ENCODE measurements around the gene WIZ.
"Not testable (repeated sequence)": the region's sequence is repeated elsewhere in the genome, so short reads cannot be mapped to it uniquely, and the experiment has no call there.

The WIZ gene

DNA sequence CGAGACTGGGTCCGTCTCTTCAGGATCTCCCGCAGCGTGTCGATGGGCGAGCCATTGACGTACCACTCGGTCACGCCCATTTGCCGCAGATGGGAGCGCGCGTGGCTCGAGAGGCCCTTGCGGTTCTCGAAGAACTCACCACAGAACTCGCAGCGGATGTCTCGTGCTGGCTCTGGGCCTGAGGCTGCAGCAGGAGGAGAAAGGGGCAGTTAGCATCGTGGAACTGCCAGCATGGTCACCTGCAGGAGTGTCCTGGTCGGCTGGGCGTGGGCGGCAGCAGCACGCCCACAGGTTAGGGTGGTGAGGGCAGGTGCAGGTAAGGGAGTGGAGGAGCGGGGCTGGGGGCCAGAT, 22.4 kb downstream of the WIZ start:
- no peak for DNase-seq

DNA sequence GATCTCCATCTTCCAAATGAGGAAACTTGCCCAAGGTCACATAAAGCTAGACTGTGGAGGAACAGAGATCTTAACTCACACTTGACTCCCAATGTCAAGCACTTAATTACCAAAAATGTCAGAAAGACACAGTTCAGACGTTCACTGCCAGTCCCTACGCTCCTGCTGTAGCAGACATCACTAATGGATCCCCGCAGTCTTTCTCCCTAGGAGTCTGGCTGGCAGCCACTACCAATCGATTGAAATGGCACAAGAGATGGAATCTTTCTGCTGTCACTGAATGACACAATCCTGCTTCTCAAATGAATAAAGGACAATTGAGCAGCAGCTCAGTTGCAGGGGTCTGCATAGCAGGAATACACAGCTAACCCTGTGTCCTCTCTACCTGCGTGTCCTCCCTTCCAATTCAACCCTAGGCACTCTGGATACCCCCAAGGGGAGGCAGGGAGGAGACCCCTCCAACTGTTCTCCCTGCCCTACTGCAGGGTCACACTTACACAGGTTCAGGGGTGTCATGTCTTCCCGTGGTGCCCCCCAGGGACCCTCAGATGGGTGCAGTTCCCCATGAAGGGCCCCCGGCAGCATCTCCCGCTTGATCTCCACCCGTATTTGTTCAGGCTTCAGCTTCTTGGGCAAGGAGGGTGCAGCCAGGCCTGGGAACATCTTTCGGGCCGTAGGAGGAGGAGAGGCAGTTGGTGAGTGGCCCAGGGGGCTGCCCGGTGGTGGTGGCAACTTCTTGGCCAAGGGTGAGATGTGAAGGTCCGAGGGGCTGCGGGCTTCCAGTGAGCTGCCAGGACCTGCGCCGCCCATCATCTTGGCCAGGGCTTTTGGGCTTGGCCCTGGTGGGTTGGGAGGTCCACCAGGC, 23.0 kb downstream of the WIZ start:
- no peak for DNase-seq

DNA sequence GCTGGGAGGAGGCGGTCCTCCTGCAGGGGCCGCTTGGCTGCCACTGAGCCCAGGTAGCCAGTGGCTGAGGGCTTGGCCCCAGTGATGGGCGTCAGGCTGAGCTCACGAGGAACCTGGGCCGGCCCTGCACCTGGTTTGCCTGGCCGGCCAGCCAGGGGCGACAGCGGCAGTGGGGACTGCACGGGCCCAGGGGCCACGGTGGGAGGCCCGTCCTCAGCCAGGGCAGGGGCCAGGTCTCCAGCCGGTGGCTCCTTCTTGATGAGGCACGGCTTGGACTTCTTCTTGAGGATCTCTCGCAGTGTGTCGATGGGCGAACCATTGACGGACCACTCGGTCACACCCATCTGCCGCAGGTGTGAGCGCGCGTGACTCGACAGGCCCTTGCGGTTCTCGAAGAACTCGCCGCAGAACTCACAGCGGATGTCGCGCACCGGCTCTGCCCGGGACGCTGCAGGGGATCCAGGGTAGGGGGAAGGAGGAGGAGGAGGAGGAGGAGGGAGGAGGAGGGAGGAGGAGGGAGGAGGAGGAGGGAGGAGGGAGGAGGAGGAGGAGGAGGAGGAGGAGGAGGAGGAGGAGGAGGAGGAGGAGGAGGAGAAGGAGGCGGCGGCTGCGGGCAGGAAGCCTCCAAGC, 24.3 kb downstream of the WIZ start:
- no peak for DNase-seq

DNA sequence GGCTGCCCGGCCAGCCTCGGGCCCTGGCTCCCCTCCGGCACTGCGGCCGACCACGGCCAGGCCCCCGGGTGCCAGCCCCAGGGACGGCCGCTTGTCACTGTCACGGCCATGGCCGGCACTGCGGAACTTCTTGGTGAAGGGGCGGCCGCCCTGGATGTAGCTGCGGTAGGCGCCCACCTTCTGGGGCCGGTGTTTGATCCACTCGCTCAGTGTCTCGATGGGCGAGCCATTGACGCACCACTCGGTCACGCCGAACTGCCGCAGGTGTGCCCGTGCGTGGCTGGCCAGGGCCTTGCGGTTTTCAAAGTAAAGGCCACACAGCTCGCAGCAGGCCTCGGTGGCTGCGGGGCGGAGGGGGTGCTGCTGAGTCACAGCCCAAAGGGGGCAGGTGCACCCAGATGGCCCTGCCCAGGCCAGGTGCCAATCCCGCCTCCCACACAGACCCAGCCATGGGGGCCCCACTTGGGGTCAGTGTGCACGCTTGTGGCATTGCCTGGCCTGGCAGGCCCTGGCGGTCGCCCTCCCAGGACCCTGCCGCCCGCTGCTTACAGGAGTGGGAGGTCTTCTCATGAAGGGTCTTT, 25.0 kb downstream of the WIZ start:
- no peak for DNase-seq

DNA sequence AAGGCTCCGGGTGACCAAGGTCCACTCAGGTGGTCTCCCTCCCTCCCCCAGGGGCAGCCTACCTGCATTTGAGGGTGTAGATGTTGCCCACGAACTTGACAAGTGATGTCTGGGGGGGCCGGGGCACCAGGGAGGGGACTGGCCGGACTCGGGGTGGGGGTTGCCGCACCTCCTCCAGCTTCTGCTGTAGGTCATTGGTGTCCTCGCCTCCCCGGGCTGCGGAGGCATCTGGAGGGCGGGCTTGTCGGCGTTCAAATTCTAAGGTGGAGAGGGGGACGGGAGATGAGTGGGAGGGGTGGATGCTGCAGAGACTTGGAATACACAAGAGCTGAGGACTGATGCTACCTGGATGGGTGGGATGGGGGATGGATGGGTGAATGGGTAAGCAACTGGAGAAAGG, 25.6 kb downstream of the WIZ start:
- DNase-seq, result no peak

DNA sequence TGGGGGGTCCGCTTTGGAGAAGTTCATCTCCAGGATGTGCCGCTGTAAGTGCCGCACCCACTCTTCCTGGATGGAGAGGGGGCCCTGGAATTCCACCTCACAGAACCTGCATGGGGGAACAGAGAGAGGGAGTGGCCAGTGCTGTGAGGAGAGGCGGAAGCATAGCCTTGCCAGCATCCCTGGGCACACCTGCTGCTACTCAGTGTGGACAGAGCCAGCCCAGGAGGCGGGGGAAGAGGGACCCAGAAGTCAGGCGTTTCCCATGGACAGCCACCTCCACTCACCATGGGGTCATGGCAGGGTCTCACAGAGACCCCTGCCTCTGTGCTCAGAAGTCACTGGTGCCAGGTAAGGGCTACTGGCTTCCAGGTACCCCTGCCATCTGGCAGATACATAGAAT, 26.6 kb downstream of the WIZ start:
- DNase-seq, result no peak

DNA sequence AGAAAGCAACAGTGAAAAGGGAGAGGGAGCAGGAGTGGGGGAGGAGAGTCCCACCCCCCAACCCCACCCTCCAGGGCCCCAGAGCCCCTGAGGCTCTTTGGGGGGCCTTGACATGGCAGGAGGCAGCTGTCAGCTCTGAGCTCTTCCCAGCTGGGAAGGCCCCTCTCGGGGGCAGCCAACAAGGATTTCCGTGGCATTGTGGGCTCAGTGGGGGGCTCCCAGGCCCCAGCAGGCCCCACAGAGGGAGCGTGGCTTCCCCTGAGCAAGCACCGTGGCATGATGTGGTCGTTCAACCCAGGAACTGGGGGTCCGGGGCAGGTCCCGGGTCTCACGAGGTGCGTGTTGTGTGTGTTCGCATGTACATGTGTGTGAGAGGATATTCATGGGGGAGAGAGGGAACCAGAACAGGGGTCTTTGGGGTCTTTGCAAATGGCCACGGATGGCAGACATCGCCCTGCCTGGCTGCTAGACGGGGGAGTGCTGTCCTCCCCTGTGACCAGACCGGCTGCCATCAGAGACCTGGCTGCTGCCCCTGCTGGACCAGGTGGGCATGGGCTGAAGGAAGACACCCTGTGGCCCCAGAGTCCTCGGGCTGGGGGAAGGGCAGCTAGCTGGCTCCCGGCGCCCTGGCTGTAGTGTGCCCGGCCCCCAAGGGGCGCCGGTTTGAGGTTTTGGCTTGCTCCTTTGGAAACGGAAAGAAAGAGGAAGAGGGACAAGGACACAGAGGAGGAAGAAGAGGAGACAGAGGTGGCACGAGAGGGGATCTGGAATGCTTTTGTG, 27.3 kb downstream of the WIZ start:
- no peak for DNase-seq

DNA sequence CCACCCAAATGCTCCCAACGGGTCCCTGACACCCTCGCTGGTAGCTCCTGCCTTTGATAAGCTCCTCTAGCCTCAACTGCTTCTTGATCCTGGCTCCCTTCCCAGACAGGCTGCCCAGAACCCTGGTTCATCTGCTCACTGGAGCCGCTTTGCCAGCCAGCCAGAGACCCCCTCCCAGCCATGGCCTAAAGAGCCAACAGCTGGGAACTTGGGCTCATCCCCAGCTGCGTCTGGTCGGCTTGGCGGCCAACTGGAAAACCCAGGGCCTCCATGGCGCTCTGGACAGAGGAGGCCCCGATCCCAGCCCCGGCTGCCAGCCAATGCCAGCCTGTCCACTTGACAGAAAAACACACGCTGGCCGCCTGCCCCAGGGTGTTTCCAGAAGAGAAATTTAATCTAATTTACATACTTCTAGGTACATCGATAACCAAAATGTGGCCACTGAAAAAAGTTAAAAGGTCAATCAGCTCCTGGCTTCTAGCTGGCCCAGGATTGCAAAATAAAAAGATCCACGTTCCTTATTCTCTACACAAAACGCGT, 28.0 kb downstream of the WIZ start:
- no peak for DNase-seq

DNA sequence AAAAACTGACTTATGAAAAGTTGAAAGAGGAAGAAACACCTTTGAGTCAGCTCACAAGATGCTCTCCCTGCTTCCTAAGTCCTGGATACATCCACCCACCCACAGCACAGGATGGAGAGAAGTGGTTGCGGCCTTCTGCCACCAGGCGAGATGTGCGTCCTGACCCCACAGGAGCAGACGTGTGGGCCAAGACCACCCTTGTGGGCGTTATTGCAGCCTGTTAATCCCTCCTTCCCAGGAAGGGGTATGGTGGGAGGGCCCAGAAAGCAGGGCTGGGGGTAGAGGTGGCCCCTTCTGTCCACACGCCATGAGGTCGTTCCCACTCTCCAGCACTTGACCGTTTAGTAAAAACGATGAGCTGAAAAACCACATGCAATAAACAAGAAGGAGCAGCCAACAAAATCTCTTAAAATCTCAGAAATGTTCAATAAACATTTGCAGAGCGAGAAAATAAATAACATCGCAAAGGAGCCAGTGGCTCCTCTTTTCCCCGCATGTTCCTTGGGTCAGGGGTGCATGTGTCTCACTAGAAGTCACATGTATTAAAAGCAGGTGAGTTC, 28.5 kb downstream of the WIZ start:
- no peak for DNase-seq

DNA sequence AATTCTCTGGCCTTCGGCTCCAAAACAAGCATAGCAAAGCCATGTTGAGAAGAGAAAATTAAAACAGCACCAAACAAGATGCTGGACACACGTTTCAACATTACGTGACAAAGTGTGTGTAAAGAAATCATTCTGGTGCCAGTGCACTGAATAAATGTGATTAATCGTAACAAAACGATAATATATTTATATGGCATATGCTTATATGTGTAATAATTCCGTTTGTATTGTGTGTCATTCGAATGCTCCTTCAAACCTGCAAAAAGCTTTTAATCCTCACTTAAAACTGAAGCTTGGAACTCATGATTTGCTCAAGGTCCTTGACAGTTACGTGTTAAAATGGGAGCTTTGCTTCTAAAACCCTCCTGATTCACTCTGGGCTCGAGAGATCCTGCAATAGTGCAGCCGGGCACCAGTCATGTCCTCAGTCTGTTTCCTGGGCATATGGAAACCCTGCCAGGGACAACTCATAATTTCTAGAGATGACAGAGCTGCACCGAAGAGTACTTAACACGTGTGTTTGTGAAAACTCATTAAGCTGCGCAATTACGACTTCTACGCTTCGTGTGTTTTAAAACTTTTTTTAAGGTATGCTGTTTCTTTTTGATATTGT, 30.2 kb downstream of the WIZ start:
- no peak for DNase-seq

DNA sequence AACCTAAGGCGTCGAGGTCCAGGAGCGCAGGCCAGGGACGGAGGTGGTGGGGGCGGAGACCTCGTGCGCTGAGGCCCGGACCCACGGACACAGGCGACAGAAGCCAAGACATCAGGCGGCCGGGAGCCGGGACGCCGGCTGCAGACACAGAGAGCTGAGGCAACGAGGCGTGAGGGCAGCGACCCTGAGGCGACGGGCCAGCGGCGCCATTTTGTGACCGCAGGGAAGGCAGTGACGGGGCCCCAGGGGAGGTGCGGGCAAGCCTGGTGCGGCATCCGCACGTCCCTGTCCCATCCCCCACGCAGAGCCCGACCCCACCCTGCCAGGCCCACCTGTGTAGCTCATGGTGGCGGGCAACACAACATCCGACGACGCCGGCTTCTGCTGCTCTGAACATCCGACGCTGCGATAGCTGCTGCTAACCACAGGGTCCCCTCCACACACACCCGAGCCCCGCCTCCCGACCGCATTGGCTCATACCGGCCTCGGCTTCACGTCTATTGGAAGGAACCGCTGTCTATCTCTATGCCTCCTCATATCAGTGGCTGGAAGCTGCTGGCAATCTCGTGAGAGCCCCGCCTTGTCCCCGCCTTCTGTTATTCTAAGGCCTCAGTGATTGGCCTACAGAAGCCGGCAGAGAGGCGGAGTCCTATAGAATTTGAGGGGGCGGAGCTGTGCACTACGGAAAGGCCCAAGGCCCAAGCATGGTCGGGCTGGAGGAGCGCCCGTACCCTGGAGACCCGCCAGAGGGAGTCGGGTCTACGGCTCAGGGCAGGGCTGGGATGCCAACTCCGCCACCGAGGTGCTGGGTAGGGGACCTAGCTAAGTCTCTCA, 31.0 kb downstream of the WIZ start, which contains the start of gene AKAP8L:
AKAP8L (minus strand) TSS at position 410 of the 834 bp plus-strand sequence; CDS start at position 345, 65 bp downstream.
- peak; percentile 99 for DNase-seq

DNA sequence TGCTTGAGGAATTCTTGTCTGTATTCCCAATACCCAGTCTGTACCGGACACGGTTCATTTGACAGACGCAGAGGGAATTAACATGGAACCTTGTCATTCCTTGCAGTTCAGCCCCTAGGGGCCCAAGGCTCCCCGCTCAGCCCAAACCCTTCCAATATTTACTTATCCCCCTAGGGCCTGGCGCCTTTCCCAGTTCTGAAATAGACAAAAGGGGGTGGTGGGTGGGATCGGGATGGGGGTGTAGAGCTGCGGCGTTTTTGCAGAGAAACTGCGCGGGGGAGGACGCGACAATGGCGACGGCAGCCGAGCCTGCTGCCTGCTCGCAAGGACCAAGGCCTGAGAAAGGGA, 31.6 kb downstream of the WIZ start:
- DNase-seq, result peak; percentile 43

DNA sequence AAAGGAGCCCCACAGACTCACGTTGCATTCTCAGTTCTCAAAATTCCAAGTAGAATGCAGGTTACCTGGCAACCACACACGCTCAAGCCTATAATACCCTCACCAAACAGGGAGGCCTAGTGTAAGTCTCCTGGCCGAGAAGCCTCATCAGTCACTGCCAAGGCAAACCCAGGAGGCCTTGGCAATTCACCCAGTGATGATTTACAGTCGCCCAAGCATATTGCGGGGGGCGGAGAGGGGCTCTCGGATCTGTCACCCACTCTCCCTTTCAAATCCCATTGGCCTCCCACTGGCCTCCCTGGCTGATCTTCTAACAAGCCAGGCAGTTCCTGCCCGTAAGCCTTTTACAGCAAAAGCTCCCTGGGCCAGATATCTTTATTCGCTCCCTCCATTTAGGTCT, 32.1 kb downstream of the WIZ start:
- DNase-seq, result no peak

DNA sequence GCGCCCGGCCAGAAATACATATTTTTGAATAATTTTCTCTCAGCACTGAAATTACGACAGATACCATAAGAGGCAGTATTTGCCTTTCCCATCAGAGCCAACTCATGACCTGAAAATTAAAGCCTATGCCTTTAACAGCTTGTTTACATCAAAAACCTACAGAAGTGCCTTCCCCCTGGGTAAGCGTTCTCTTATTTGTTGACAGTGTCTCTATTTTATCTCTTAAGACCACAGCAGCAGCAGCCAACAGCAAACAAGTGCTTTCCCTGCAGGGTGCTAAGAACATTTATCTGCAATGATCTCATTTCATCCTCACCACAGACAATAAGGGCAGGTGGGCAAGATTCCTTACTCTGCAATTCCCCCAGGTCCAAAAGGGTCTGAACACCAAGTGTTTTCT, 36.9 kb downstream of the WIZ start:
- no peak for DNase-seq

DNA sequence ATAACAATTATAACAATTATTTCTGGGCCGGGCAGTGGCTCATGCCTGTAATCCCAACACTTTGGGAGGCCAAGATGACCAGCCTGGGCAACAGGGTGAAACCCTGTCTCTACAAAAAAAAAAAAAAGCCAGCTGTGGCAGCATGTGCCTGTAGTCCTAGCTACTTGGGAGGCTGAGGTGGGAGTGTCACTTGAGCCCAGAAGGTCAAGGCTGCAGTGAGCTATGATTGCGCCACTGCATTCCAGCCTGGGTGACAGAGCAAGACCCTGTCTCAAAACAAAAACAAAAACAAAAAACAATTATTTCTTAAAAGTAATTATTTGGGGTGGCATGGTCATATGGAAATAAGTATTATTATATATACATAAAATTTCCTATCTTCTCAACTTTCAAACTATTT, 38.4 kb downstream of the WIZ start:
- not testable (repeated sequence) for DNase-seq

DNA sequence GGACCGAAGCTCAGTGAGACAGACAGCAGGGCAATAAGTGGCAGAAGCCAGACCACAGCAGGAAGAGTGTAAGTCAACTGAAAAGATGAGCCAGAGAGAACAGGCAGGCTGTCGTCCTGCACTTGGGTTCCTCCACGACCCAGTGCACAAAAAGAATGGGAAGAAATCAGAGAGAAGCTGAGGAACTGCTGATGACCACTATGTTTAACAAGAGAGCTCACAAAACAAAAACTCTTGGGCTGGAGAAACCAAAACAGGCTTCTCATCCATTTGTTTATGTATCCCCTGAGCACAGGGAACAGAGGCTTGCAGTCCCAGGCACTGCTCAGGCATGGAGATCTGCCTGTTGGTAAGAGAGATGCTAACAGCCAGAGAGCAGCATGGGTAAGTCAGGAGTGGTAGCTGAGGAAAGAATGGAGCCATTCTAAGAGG, 45.0 kb downstream of the WIZ start:
- DNase-seq, result no peak

DNA sequence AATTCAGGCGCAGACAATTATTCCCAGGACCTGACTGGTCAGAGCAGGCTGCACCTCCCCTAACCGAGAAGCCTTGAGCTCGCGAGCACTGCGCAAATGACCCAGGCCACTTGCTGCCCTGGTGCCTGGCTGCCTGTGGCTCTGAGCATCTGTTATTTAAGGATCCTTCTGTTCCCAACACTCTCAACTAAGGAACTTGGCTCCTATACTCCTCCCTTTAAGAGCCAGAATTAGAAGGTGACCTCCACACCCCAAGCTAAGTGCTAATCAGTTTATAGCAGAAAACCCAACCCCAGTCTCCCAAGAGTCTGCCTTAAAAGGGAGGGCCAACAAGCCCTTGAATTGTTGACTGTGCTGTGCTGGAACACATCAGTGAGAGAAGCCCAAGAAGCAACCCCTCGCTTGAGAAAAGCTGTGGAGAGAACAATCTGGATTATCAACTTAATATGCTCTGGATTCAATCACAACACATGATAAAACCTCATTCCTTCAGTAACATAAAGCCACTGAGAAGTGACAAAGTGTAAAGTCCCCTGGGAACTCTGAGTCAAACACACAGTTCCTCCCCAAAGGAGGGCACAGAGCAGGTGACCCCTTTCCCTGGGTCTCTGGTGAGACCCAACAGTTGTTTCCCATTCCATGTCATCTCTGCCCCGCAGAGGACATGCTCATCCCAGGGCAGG, 45.5 kb downstream of the WIZ start:
- DNase-seq, result no peak

DNA sequence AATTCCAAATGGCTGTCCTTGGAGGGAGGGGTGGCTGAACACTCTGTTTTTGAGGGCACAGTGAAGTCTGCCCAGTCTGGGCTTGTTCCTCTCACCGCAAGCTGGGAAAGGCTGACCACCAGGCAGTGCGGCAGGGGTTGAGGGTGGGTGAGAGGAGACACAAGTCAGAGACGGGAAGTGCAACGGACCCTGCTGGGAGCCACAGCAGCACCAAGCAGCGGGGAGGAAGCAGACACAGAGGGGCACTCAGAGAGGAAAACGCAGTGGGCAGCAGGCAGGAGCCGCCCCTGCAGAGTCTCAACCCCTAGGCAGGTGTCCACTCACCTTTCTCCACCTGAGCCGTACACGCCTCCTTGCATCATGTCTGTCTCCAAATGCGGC, 46.6 kb downstream of the WIZ start:
- DNase-seq, result no peak

DNA sequence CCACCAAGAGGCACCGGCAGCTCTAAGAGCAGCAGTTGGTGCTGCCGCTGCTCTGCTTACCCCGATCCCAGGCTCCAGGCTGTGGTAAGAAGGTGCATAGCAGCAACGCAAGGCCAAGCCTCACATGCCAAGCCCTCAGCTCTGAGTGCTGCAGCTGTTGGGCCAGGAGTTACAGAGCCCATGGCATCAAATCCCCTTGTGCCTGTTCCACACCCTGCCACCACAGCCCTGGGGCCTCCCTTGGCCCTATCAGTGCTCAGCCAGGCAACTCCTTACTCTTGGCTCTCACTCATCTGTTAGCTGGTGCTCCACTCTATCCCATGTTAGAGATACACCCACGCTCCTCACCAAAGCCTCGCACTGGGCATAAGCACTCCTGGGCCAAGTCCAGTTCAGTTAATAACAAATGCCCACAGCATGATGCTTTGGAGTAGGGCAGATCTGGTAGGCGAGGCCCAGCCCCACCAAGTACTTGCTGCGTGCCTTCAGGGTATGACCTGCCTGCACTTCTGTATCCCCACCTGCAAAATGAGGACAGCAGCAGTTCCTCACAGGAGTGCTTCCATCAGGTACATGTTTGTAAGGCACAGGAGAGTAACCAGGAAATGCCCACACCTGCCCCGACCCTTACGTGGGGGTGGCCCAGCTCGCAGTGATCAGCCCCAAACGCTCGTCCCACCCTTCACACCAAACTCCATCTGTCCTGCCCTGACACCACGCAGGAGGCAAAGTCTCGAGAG, 47.2 kb downstream of the WIZ start:
- DNase-seq, result no peak

DNA sequence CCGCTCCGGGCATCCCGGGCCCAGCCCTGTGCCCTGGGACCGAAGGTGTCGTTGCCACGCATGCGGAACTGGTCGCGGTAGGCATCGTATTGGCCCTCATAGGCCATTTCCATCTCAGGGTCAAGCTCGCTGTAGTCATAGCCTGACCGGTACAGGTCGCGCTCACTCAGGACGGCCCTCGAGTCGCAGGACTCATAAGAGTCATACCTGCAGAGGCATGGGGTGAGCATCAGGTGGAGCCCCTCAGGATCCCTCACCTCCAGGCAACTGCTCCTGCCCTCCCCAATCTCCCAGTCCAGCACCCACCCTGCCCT, 48.4 kb downstream of the WIZ start:
- no peak for DNase-seq
